Occipital lobe (tissue), 2 donors: ENCODE data around the gene ALK. TPM values are rescaled to one million over a fixed set of nuclear protein-coding genes. Genes with fewer than 3 reads are reported as not detected.

Experiments
- DNase-seq: peaks from one replicate; lab custom pipeline; 2025; lab: John Stamatoyannopoulos, UW
- total RNA-seq: library from RNA; depleted of rRNA; stranded (reverse); fragments of >200 nt; gene quantifications from one replicate; pipeline ENCODE4 v1.2.3, GENCODE V29; 2014

Gene ALK
- total RNA-seq, 1 donor from 2014 or later = 0.78 TPM

DNA sequence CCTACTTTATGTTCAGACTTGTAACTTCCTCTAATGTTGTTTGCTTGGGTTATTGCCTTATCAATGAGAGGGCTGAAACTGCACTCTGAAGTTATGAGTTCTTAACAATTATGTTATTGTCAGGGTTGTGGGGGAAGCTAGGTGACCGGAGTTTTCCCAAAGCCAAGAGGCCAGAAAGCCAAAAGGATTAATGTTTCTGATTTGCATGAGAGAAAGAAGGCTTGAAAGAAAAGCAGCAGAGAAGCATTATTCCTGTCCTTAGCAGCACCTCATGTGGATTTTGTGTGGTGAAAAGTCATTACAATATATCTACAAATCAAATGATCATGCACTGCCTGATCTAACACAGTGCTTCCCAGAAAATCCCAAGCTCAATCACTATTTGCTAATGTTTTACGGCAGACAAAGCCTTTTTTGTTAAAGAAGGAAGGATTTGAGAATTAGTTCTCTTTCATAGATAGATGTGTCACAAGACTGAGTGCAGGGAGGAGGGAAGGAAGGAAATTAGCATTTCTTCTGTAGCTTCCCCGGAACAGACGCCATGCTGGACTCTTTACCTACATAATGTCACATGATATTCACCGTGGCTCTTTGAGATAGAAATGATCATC, 203.2 kb downstream of the ALK start:
- no peak for DNase-seq

DNA sequence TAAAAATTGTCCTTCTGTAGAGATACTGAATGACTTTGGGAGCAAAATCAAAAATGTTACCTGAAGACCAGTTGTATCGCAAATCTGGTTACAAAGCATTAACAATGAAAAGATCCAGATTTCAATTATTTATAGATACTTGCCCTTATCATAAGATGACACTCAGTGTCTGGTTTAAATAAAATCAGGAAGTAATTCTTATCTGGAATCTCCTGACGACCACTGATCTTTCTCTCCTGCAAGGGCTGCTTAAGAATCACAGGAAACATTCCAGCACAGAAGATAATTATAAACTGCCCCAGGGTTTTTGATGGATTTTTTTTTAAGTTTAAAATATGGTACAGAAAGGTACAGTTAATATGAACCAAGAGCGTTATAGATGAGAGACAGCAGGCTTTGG, 205.7 kb downstream of the ALK start:
- DNase-seq = no peak

DNA sequence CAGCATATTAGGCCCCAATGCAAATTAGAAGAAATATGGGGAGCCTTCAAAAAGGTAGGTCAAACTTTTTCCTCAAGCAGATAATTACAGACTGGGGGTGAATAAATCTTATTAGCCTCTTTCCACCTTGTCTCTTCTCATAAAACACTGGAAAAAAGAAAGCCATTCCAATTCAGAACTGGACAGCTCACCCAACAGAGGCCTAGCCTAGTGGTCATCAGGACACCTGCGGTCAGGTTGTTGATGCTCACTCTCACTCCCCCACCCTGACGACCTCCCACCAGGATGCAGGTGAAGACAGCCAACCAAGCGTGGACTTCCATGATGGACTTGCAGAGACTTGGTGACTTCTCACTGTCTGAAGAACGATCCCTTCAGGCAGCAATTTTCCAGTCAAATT, 207.1 kb downstream of the ALK start:
- no peak for DNase-seq

DNA sequence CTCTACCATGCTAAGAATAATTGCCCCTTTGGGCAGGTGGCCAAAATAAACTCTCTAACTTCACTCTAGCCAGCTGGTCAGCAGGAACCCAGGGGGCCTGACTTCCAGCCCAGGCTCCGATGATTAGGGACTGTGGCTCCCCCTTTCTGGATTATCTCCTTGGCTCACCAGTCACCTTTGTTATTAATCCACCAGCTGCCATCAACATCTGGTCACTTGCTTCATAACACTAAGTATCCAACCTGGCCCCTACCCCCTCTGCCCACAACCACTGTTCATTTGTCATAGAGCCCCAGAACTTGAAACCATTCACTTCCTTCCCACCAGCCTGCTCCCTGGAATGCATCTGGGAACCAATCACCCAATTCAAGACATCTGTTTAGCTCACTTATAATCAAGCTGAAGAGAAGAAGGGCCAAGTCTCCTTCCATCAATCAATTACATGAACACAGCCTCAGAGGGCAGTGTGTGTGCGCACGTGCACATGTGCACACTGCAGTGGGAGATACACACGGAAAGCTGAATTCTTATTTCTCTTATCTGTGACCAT, 215.1 kb downstream of the ALK start:
- DNase-seq = no peak

DNA sequence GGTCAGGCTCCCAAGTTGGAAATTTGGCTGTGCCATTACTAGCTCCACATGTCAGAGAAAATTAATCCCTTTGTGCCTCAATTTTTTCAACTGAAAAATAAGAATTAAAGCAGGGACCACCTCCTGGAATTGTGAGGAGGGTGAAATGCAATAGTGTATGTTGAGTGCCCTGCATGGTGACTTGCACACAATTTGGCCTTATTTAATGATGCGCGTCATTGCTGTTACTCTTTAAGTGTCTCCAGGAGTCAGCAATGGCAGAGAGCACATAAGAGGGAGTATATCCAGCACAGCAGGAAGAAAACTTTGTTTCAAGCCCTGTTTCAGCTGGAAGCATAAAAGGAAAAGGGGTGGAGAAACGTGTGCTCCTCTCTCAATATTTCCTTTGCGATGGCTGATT, 215.8 kb downstream of the ALK start:
- DNase-seq = no peak

DNA sequence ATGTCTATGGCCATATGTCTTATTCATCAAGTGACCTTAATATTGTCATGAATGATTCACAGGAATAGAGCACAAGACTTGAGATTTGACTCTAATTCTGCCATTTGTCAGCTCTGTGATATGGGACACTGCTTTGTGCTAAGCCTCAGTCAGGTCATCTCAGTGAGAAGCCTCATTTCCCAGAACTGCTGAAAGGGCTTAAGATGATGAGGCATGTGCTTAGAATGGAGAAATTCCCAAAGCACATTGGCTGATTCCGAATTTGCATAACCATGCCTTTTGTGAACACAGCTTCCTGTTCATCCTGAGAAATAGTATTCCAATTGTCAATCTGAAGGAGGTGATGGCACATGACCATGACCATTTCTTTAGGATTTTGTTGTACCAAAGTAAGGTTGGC, 218.1 kb downstream of the ALK start:
- DNase-seq = no peak

DNA sequence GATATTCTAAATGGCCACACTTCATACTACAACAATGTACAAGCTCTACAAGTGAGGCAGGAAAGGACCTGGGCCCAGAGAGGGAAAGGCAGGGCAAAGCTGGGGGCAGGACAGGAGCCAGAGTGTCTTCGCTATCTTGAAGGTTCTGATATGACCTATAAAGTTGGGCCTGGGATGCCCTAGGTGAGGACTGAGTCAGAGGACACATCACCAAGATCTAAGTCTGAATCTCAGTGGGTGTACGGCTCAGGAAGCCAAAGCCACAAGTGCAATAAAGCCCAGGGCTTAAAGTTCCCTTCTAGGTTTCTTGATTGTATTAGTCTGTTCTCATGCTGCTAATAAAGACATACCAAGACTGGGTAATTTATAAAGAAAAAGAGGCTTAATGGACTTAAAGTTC, 219.1 kb downstream of the ALK start:
- DNase-seq = no peak

DNA sequence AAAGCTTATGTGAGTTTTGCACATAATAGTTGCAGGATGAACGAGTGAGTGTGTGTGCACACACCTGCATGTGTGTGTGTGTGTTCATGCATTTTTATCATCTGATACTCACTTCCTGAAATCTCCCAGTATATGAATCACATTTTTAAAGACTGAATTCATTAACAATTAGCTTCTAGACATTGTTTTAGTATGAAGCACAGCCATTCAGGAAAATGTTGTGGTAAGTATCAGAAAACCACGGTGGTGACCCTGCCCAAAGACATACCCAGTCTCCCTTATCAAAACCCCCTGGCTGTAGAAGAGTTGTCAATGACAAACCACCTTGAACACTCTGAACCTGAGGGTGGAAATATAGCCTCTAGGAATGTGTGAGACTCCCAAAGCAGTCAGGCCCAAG, 220.8 kb downstream of the ALK start:
- DNase-seq = no peak

DNA sequence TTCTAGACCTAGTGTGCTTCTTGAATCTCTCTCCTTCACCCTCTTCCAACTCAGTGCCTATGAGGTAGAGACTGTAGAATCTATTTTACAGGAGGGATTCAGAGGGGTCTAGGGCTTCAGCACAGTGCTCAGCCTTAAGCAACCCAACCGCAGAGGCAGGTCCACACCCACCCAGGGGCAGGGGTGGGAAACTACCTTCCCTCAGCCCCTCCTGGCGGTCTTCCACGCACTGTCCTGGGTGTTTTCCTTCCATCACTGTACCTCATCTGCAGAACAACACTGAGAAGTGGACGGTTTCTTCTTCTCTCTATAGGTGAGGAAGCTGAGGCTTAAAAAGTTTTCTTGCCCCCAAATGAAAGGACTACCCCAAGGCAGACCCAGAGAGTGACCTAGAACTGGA, 222.3 kb downstream of the ALK start:
- DNase-seq = no peak

DNA sequence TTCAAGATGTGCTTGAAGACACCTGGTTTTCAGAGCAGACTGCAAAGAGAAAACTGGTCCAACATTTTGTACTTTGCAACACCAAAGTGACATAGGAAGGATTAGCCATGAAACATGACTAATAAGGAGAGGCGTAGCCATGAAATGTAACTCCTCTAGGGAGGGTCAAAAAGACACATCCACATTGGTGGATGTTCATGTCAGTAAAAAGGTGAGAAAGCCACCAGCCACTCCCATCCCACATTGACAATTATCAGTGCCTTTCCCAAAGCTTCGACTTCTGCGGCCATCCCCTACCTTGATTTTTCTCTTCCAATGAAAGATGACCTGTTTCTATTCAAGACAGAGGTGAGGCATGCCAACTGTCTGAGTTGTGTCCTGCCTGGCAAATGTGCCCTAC, 223.2 kb downstream of the ALK start:
- DNase-seq = no peak

DNA sequence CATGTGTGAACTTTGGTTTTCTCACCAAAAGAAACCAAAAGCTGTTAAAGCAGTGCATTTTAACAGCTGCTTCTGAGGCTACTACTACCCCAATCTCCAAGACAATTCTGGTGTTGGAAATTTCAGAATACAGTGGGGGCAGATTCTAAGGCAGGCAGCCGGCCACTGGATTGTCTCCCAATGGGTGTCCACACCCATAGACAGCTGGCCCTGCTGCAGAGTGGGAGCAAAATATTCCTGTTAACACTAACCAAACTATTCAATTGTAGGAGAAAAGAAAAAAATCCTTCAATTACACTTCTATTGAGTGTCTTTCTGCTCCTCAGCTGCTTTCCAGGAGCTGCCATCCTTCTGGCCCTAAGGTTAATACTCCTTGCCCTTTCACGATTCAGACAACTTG, 223.7 kb downstream of the ALK start:
- DNase-seq = no peak

DNA sequence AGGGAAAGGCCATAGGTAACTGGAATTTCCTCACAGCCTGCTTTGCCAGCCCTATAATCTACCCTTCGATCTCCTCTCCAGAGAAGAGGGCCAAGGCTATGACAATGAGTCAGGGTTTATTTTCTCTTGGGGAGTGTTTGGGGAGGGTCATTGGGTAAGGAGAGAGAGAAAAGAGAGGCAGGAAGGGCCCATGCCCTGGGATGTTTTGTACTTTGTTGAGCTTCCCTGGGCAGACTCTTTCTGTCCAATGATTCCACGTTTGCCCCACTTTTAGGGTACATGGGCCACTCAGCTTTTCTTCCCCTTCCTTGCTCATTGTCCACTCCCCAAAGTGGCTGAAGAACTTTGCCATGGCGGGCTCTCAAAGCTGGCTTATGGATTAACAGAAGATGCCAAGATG, 224.2 kb downstream of the ALK start:
- DNase-seq = no peak

DNA sequence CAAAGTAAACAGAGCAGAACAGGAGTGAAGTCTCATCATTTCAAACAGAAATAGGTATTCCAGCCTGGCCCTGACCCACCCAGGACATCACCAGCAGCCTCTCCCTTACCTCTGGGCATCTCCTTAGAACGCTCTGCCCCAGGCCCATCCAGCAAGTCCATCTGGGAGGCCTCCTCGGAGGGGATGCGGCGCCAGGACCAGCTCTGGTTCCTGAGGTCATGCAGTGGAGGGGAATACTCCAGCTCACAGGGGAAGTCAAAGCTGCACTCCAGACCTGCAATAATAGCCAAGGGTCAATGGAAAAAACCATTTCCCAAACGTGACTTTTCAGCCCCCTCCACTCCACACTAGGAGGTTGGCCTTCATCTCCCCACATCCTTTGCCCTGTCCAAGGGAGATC, 226.6 kb downstream of the ALK start:
- DNase-seq = no peak

DNA sequence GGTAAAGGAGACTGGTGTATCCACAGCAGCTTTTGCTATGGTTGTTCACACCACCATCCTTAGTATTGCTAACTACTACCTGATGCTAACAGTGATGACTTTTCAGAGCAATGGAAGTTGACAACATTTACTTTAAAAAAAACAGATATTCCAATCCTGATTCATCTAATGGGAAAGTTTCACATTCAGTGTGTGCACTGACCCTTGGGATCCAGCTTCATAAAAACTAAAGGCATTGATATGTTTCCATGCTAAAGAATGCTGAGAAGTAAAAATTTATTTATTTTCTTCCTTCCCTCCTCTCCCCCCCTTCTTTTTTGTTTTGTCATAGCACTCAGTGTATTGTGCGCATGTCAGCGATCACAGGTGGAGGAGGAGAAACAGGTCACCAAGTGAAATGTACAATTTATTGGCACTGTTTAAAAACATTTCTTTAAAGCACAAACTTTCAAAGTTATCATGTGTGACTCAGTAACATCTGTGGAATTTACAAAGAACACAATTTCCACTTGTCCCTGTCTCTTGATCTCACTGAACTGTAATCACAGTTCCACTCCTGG, 229.9 kb downstream of the ALK start:
- DNase-seq = no peak

DNA sequence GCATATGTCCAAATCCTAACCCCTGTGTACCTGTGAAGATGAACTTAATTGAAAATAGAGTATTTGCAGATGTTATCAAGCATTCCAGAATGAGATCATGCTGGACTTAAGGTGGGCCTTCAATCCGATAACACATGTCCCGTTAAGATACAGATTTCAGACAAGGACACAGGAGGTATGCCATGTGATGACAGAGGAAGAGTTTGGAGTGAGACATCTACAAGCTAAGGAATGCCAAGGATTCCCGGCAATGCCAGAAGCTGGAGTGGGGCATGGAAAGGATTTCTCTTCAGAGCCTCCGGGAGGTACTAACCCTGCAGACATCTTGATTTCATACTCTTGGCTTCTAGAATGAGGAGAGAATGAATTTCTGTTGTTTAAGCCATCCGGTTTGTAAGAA, 231.7 kb downstream of the ALK start:
- DNase-seq = no peak

DNA sequence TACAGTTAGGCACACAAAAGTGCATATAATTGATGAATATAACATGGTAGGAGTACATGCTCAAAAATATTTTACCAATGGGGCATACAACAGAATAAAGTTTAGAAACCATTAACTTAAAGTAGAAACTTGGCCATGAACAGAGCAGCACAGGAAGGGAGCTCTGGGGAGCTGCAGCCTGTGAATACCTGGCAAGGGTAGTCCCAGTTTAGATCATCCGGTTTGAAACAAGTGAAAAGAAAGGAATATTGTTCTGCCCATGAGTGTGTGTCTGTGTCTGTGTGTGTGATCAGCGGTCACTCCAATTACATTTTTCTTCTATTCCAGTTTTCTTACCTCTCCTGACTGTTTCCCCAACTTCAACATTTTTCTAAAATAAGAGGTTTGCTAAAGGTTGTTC, 233.0 kb downstream of the ALK start:
- DNase-seq = no peak

DNA sequence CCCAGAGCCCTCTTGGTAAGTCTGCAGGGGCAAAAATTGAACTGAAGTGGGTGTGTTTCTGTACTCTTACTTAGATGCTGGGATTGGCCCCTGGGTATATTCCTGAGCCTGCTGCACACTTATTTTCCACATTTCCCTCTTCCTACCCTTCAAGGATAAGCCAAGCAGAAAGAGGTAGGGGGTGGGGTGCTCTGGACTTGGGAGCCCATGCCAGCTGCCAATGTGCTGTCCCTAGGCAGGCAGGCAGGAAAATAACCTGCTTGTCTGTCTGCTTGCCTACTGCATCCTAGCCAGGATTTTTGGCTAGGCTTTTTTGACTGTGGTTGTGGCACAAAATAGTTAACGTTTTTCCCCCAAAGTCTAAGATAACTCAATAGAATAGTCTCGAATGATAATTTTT, 234.3 kb downstream of the ALK start:
- no peak for DNase-seq

DNA sequence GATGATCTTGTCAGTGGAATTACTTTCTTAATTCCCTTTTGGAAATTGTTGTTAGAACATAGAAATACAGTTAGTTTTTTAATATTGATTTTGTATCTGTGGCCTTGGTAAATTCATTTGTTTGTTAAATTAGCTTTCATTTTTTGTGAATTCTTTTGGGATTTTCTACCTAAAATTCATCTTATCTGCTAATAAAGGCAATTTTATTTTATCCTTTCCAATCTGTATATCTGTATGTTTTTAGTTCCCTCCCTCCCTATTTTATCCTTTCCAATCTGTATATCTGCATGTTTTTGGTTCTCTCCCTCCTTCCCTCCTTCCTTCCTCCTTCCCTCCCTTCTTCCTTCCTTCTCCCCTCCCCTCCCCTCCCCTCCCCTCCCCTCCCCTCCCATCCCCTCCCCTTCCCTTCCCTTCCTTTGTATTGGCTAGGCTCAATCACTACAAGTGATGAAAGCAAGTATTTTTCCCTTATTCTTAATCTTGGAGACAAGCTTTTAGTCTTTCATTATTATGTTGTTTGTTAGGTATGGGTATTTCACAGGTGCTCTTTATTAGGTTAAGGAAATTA, 244.4 kb downstream of the ALK start:
- no peak for DNase-seq

DNA sequence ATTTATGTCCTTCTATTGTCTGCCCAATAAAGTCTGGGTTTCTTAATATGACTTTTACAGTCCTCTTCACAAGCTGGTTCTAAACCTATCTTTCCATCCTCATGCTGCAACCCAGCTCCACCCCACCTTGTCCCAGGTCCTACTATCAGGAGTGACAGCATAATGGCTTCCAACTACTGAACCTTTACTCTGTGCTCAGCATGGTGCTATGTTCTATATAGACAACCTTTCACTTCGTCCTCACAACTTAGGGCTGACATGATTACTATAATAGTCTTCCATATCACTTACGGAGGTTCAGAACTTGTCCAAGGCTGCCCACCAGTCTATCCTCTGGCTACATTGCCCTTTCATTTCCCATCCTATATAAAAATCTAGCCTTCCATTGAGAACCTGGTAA, 256.8 kb downstream of the ALK start:
- DNase-seq = no peak

DNA sequence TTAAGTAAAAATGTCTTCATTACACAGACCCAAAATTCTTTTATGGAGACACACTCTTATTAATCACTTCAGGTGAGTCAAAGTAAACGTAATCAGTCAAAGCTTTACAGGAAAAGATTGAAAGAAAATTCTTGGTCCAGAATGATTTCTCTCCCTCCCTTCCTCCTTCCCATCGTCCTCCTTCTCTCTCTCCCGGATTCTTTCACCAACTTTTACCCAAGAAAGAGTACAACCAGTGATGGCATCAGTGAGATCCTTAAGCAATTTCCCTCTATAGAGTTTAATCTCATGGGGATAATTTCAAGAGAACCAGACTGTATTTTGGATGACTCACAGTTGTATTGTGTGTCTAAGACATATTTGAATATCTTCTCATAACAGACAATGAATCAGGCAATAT, 258.1 kb downstream of the ALK start:
- DNase-seq = no peak

DNA sequence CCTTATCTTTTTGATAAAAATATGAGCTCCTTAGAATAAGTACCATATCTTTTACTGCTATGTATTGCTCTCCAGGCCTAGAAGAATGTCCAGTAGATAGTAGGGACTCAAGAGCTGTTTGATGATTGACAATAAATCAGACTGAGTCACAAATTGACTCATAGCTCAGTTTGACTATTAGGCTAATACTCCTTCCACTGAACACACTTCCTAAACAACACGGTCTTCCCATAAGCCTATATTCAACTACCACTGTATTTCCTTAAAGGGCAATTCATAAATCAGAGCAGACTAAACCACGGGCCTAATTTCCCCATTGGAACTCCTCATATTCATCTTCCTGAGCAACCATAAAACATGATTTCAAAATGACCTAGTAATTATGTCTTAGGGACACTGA, 258.5 kb downstream of the ALK start:
- no peak for DNase-seq

DNA sequence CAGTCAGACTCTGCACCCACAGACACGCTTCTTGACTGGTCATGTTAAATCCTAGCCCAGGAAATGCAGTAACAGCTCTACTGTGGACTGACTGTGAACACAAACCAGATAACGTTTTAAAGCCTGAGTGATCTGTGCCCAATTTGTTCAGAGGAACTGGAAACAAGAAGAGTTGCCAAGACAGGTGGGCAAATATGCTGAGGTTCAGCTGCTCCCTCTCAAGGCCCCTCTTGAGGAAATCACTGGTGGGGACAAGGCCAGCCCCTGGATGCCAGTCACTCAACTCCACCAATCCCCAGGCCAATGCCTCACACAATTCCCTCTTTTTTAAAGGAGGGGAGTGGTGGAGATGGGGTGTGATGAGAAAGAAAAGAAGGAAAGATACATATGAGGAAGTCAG, 261.2 kb downstream of the ALK start:
- DNase-seq = no peak

DNA sequence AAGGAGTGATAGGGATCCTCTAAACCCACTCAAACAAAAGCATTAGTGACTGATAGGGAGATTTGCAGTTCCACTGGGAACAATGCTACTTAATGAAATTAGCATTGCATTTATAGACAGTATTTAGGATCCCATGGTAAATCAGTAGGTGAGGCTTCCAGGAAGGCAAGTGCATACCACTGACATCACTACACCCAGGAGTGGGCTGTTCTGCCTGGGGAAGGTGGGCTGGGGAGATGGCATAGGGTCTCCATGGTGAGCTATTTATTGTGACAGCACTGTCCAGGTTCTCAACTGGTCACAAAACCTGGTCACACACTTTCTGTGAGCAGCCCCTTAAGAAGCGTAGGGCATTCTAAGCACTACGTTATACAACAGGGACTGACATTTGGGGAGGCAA, 262.2 kb downstream of the ALK start:
- no peak for DNase-seq
